ENCODE results near the gene PRSS33. TPM values are rescaled to one million over a fixed set of nuclear protein-coding genes. Genes with fewer than 3 reads are reported as not detected.

PRSS33 gene
- total and polyA plus RNA-seq, 10 donors = 0.03 to 0.67 (median 0.32) TPM; not detected in 7

DNA sequence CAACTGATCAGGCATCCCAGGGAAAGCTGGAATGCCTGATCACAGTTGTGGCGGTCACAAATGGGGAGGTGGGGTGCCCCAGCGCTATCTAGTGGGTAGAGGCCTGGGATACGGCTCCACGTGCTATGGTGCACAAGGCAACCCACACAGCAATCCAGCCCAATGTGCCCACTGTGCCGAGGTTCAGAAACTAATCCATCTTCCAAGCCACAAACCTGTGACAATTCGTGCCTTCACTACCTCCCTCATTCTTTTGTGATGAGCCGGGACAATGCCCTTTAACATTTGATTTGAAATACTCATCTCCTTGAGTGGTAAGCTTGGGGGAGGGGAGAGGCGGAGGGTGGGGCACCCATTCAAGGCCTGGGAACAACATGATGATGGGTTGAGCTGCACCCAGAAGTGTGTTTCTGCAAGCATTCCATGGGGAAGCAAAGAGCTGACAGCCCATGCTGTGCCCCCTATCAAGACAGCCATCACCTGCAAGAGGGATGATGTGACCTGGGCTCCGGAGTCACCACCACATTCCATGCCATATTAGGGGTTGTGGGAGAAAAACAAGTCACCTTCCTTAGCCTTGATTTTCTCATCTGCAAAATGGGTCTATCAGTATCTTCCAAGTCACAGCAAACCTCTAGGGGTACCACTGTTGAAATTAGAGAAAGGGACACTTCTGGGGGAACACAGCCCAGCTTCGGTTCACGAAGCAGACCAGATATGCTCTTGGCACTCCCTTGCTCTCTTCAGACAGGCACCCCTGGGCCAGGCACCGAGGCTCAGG, 14.0 kb downstream of the PRSS33 start:
- DNase-seq = peak; percentile 35
- 85 to 89% (median 88%) methylated on average over 11 to 12 of the region's 12 CpGs for WGBS, 5 donors
- no peak for TF ChIP-seq POLR2AphosphoS5 (IDR thresholded peaks at IDR 0.05)
- TF ChIP-seq POLR2A (IDR thresholded peaks at IDR 0.05) = no peak
- TF ChIP-seq, protein P1, sequence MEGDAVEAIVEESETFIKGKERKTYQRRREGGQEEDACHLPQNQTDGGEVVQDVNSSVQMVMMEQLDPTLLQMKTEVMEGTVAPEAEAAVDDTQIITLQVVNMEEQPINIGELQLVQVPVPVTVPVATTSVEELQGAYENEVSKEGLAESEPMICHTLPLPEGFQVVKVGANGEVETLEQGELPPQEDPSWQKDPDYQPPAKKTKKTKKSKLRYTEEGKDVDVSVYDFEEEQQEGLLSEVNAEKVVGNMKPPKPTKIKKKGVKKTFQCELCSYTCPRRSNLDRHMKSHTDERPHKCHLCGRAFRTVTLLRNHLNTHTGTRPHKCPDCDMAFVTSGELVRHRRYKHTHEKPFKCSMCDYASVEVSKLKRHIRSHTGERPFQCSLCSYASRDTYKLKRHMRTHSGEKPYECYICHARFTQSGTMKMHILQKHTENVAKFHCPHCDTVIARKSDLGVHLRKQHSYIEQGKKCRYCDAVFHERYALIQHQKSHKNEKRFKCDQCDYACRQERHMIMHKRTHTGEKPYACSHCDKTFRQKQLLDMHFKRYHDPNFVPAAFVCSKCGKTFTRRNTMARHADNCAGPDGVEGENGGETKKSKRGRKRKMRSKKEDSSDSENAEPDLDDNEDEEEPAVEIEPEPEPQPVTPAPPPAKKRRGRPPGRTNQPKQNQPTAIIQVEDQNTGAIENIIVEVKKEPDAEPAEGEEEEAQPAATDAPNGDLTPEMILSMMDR (IDR thresholded peaks at IDR 0.05 in 8 of 11, conservative IDR thresholded peaks at IDR 0.05 in 3 of 11) = no peak
- intact Hi-C loops (cut with DNase I; ENCODE audit: low total_unique reads) = no loop called here
- peaks cover 11 to 73% (median 65%) of the 10 kb centered on the region in 6 donors for H3K36me3 ChIP-seq
- H3K4me3 ChIP-seq = no peak overlapping the region
- H3K27me3 ChIP-seq (replicated peaks in 1 of 7) = no peaks in the 10 kb centered on the region
- H3K9me3 ChIP-seq = no peaks in the 10 kb centered on the region
- peaks cover 16 to 76% (median 44%) of the 10 kb centered on the region in 6 donors for H3K4me1 ChIP-seq
- H3K27ac ChIP-seq = peak overlapping the region in 1 of 8 donors; percentile 11

DNA sequence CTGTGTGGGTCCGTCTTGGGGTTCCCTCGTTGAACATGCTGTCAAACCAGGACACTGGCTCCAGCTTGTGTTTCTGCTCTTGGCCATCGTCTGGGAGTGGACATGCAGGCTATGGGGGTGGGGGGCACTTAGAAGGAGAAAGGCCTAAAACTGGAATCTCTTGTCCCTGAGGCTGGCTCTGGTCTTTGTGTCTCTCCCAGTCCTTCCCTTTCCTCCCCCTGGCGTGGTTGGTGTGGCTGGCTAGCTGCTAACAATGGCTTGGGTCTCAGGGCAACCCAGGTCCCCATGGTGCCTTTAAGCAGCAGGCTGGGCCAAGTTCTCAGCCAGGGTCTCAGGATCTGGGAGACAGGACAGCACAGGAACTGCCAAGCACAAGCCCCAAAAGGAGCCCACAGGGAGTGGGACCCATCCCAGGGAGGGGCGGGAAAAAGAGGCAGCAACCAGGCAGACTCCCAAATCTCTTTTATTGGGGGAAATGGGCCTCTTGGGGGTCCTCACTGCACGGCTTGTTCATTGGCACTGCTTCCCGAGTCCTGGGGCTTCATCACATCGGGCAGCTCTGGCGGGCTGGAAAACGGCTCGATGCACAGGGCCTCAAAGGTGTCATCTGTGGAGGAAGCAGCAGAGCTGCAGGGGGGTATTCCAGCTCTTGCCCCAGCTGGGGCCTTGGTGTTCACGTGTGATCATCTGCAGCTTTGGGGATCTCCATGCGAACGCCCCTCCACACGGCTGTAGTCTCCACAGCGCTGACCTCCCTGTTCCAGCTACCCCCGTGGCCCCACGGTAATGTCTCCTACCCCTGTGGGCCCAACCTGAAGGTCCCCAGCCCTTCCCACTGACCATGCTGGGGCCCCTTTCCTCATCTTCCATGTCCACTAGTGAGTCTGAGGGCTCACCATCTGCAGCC, 15.6 kb downstream of the PRSS33 start:
- H3K27me3 ChIP-seq (replicated peaks in 1 of 7) = no peaks in the 10 kb centered on the region
- intact Hi-C loops (cut with DNase I; ENCODE audit: low total_unique reads) = no loop called here
- H3K4me3 ChIP-seq = no peak overlapping the region
- H3K36me3 ChIP-seq = peaks cover 12 to 90% (median 81%) of the 10 kb centered on the region in 6 donors
- WGBS, 5 donors = 77 to 85% (median 84%) methylated on average over 12 to 18 of the region's 18 CpGs
- H3K9me3 ChIP-seq = no peaks in the 10 kb centered on the region
- peak overlapping the region in 2 of 8 donors; percentile 34 to 35 for H3K27ac ChIP-seq
- peak; percentile 68 for DNase-seq
- TF ChIP-seq, protein P1 (IDR thresholded peaks at IDR 0.05 in 8 of 11, conservative IDR thresholded peaks at IDR 0.05 in 3 of 11) = no peak
- TF ChIP-seq POLR2A (IDR thresholded peaks at IDR 0.05) (no peak), POLR2AphosphoS5 (IDR thresholded peaks at IDR 0.05) (peak; percentile 45 to 63 (median 52))
- peaks cover 12 to 75% (median 38%) of the 10 kb centered on the region in 6 donors for H3K4me1 ChIP-seq

DNA sequence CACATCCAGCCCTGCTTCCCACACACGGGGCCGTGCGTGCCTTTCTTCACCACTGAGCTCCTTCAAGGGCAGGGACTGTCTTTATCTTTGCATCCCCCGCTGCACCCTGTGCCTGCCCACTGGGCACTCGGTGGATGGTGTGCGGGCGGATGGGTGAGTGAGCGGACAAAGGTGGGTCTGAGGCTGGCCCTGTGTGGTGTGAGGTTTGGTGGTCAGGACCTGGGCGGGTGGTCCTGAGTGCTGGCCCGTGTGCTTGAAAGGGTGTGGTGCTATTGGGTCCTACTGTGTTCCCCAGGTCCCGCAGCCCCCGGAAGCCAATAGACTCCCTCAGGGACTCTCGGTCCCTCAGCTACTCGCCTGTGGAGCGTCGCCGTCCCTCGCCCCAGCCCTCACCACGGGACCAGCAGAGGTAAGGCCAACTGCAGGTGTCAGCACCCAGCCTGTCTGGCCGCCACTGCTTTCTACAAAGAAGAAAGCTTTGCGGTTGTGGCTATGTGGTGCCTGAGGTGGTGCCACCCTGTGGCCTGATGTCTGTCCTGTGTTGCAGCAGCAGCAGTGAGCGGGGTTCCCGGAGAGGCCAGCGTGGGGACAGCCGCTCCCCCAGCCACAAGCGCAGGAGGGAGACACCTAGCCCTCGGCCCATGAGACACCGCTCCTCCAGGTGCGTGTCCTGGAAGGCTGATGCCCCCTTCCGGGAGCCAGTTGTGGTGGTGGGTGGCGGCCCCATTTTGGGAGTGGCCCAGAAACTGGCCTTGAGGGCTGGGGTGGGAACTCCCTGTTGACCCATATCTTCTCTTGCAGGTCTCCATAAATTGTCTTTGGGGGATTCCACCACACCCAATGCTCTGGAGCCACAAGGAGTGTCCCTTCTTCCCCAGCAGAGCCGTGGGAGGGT, 17.1 kb downstream of the PRSS33 start:
- peak overlapping the region in 3 of 8 donors; percentile 26 to 35 (median 34) for H3K27ac ChIP-seq
- H3K4me1 ChIP-seq = peaks cover 3 to 61% (median 25%) of the 10 kb centered on the region in 6 donors
- no peaks in the 10 kb centered on the region for H3K27me3 ChIP-seq (replicated peaks in 1 of 7)
- H3K9me3 ChIP-seq = no peaks in the 10 kb centered on the region
- TF ChIP-seq POLR2AphosphoS5 (IDR thresholded peaks at IDR 0.05) = peak; percentile 62 to 79 (median 66)
- TF ChIP-seq, protein P1 (IDR thresholded peaks at IDR 0.05 in 8 of 11, conservative IDR thresholded peaks at IDR 0.05 in 3 of 11) = no peak
- no peak overlapping the region for H3K4me3 ChIP-seq
- DNase-seq = peak; percentile 69
- intact Hi-C loops (cut with DNase I; ENCODE audit: low total_unique reads) = no loop called here
- 83 to 89% (median 84%) methylated on average over 20 to 32 of the region's 32 CpGs for WGBS, 5 donors
- H3K36me3 ChIP-seq = peaks cover 16 to 100% (median 95%) of the 10 kb centered on the region in 6 donors

Measured in spleen (tissue), 11 donors.